ENCODE measurements around the gene LZTR1. TPM values are rescaled to one million over a fixed set of nuclear protein-coding genes. Genes with fewer than 3 reads are reported as not detected.

The LZTR1 gene
- total and polyA plus RNA-seq, 11 donors = 18.4 to 41.9 (median 26.6) TPM

DNA sequence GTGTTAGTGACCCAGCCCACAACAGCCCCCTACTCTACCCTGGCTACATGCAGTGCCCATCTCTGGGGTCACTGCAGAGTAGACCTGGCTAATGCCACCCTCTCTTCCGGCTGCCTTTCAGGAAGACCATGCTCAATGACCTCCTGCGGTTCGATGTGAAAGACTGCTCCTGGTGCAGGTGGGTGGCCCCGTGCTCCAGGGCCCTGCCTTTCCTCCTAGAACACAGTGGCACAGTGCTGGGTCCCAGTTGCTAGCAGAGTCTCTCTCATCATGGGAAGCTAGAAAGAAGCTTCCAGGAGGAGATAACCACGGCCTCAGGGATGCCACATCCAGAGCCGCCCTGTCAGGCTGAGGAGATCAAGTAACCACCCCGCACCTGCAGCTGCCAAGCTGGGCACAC lies 3.6 kb downstream of the LZTR1 start:
- Histone ChIP-seq H3K4me1 (peaks cover 7 to 23% (median 19%) of the 10 kb centered on the region in 12 donors), H3K4me3 (no peak overlapping the region), H3K27me3 (no peaks in the 10 kb centered on the region), H3K9me3 (no peaks in the 10 kb centered on the region), H3K36me3 (peaks cover 0 to 62% (median 37%) of the 10 kb centered on the region in 9 donors), H3K27ac (no peak overlapping the region)
- ATAC-seq (no peak), DNase-seq (no peak)
- TF ChIP-seq POLR2A (IDR thresholded peaks at IDR 0.05) = no peak
- TF ChIP-seq, protein P1, sequence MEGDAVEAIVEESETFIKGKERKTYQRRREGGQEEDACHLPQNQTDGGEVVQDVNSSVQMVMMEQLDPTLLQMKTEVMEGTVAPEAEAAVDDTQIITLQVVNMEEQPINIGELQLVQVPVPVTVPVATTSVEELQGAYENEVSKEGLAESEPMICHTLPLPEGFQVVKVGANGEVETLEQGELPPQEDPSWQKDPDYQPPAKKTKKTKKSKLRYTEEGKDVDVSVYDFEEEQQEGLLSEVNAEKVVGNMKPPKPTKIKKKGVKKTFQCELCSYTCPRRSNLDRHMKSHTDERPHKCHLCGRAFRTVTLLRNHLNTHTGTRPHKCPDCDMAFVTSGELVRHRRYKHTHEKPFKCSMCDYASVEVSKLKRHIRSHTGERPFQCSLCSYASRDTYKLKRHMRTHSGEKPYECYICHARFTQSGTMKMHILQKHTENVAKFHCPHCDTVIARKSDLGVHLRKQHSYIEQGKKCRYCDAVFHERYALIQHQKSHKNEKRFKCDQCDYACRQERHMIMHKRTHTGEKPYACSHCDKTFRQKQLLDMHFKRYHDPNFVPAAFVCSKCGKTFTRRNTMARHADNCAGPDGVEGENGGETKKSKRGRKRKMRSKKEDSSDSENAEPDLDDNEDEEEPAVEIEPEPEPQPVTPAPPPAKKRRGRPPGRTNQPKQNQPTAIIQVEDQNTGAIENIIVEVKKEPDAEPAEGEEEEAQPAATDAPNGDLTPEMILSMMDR (IDR thresholded peaks at IDR 0.05) = no peak
- WGBS, 4 donors = 91 to 95% (median 95%) methylated on average over 5 to 7 of the region's 7 CpGs
- intact Hi-C loops (cut with DNase I) = loop anchor here in 2 of 10 donors (10.0 kb wide), 3 partner anchors 71 to 131 kb away; partner anchors contain the start of genes CRKL (in 1 of the 2), PI4KA (in 1 of the 2) and SNAP29 (in 1 of the 2)

DNA sequence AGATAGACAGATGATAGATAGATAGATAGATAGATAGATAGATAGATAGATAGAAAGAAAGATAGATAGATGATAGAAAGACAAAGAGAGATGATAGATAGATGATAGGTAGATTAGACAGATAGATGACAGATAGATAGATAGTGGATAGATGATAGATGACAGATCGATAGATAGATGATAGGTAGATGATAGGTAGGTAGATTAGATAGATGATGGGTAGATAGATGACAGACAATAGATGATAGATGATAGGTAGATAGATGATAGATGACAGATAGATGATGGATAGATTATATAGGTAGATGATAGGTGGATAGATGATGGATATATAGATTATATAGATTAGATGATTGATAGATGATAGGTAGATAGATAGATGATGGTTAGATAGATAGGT lies 4.3 kb downstream of the LZTR1 start:
- 91 to 98% (median 95%) methylated on average over 1 of the region's 1 CpG for WGBS, 4 donors
- peaks cover 0 to 67% (median 44%) of the 10 kb centered on the region in 9 donors for H3K36me3 ChIP-seq
- no peaks in the 10 kb centered on the region for H3K9me3 ChIP-seq
- no peak for ATAC-seq
- H3K4me3 ChIP-seq = no peak overlapping the region
- DNase-seq = no peak
- H3K27ac ChIP-seq = no peak overlapping the region
- TF ChIP-seq, protein P1 (IDR thresholded peaks at IDR 0.05) = no peak
- no peak for TF ChIP-seq POLR2A (IDR thresholded peaks at IDR 0.05)
- intact Hi-C loops (cut with DNase I) = loop anchor here in 2 of 10 donors (10.0 kb wide), 3 partner anchors 72 to 132 kb away; partner anchors contain the start of genes CRKL (in 1 of the 2), PI4KA (in 1 of the 2) and SNAP29 (in 1 of the 2)
- H3K27me3 ChIP-seq = no peaks in the 10 kb centered on the region
- peaks cover 2 to 17% (median 13%) of the 10 kb centered on the region in 12 donors for H3K4me1 ChIP-seq

DNA sequence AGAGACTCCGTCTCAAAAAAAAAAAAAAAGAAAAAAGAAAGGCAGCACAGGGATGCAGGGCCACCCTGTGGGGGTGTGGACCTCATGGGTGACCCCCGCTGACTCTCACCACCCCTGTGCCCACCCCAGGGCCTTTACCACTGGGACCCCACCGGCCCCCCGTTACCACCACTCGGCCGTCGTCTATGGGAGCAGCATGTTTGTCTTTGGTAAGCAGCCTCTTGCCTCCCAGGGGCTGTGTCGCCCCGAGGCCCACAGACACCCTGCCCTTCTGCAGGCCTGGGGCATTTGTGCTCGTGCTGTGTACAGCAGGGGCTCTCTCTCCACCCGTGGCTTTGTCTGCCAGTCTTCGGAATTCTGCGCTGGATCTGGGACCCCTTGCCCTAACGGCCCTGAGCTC lies 5.3 kb downstream of the LZTR1 start:
- TF ChIP-seq POLR2A (IDR thresholded peaks at IDR 0.05) = no peak
- TF ChIP-seq, protein P1 (IDR thresholded peaks at IDR 0.05) = no peak
- Histone ChIP-seq H3K36me3 (peaks cover 0 to 77% (median 54%) of the 10 kb centered on the region in 9 donors), H3K27me3 (no peaks in the 10 kb centered on the region), H3K27ac (no peak overlapping the region), H3K4me3 (no peak overlapping the region), H3K9me3 (no peaks in the 10 kb centered on the region), H3K4me1 (peaks cover 0 to 14% (median 10%) of the 10 kb centered on the region in 12 donors)
- intact Hi-C loops (cut with DNase I) = loop anchor here in 2 of 10 donors (10.0 kb wide), 3 partner anchors 73 to 133 kb away; partner anchors contain the start of genes CRKL (in 1 of the 2), PI4KA (in 1 of the 2) and SNAP29 (in 1 of the 2)
- DNase-seq (no peak), ATAC-seq (no peak)
- WGBS, 4 donors = 88 to 94% (median 93%) methylated on average over 12 to 14 of the region's 14 CpGs

DNA sequence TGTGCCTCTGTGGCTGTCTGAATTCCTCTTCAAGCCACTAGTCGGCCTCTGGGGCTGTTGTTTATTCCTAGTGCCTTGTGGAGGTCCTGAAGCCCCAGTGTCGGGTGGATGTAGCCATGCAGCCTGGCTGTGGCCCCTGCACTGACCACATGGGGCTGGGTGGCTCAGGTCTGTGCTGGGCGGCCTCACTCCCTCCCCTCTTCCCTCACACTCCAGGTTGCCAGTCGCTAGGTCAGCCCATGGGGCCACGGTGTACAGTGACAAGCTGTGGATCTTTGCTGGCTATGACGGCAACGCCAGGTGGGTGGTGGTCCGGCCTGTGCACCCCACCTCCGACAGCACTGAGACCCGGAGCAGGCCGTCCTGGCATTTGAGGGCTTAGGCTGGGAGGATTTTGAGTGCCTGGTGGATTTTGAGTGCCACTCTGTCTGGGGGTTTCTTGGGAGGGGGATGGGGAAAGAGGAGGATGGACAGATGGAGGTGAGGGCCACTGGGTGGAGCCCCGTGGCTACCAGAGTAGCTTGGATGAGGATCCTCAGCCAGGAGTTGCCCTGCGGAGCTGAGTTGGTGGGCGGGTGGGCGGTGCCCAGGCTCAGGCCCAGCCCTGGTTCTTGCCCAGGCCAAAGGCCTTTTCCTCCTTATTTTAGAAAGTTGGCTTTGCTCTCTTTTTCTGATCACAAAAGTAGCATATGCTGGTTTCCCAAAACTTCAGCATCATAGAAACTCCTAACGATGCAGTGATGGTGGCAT lies 6.7 kb downstream of the LZTR1 start:
- WGBS, 4 donors = 86 to 93% (median 91%) methylated on average over 12 to 16 of the region's 16 CpGs
- DNase-seq = no peak
- H3K4me3 ChIP-seq = no peak overlapping the region
- TF ChIP-seq POLR2A (IDR thresholded peaks at IDR 0.05) = no peak
- TF ChIP-seq, protein P1 (IDR thresholded peaks at IDR 0.05) = no peak
- no peak overlapping the region for H3K27ac ChIP-seq
- peaks cover 0 to 84% (median 65%) of the 10 kb centered on the region in 9 donors for H3K36me3 ChIP-seq
- ATAC-seq = no peak
- intact Hi-C loops (cut with DNase I) = loop anchor here in 2 of 10 donors (10.0 kb wide), 3 partner anchors 74 to 134 kb away; partner anchors contain the start of genes CRKL (in 1 of the 2), PI4KA (in 1 of the 2) and SNAP29 (in 1 of the 2)
- no peaks in the 10 kb centered on the region for H3K27me3 ChIP-seq
- H3K4me1 ChIP-seq = peaks cover 0 to 3% (median 0%) of the 10 kb centered on the region in 12 donors
- no peaks in the 10 kb centered on the region for H3K9me3 ChIP-seq

Data from heart left ventricle (tissue), 16 donors.